H1 (cell line): Measurements from ENCODE around the gene RPLP2. TPM values are rescaled to one million over a fixed set of nuclear protein-coding genes. Genes with fewer than 3 reads are reported as not detected.

Source experiments
- CHD7 ChIP-seq: fragments of 300-600 bp; sonication (generic); IDR thresholded peaks from 2 replicates; pipeline ENCODE4 v1.7.1; 2012; ENCODE audit warnings: low read length, moderate library complexity, mild to moderate bottlenecking, inconsistent platforms; ENCODE audit not compliant: insufficient replicate concordance
- EGR1 ChIP-seq: IDR thresholded peaks from 2 replicates; pipeline ENCODE4 v1.6.1; 2011; ENCODE audit warnings: low read depth, low read length, borderline replicate concordance
- HDAC6 ChIP-seq: IDR thresholded peaks from one replicate; pipeline ENCODE4 v1.7.1; 2012; ENCODE audit warnings: low read depth, mild to moderate bottlenecking, inconsistent platforms, low read length, moderate library complexity
- NANOG ChIP-seq: IDR thresholded peaks from 2 replicates; pipeline ENCODE4 v1.6.1; 2011; ENCODE audit warnings: low read length, low read depth, mild to moderate bottlenecking, inconsistent platforms; ENCODE audit not compliant: insufficient read depth, poor library complexity, severe bottlenecking
- PHF8 ChIP-seq: fragments of 200-600 bp; sonication (generic); conservative IDR thresholded peaks from 2 replicates; pipeline ENCODE4 v1.7.1; 2012; ENCODE audit warnings: low read depth, mild to moderate bottlenecking, inconsistent platforms, low read length, moderate library complexity
- SAP30 ChIP-seq: fragments of 300-600 bp; sonication (generic); IDR thresholded peaks from 2 replicates; pipeline ENCODE4 v1.7.1; 2012; ENCODE audit warnings: low read length, moderate library complexity, mild to moderate bottlenecking, inconsistent platforms; ENCODE audit not compliant: insufficient read depth, insufficient replicate concordance
- polyA plus RNA-seq, 7 experiments: library from polyadenylated mRNA; depleted of rRNA in 3 of 7; stranded (reverse) in 5 of 7; unstranded in 2 of 7; fragments of >200 nt in 5 of 7; fragments of 200-250 nt in 2 of 7; gene quantifications; 1 replicate in 5 of 7; 2 replicates in 1 of 7; 4 replicates in 1 of 7; pipeline versions ENCODE4 v1.2.1 to v1.2.3, GENCODE V29; 2011 to 2013; ENCODE audit warnings: missing spikeins in 2 of 7, mixed read lengths in 2 of 7
- total RNA-seq: library from RNA; stranded (reverse); fragmentation: NEBNext Ultra II Directional; extraction: Animal tissue kit (Norgen Biotek cat#: 25700); gene quantifications from 2 replicates; pipeline ENCODE4 v1.2.1, GENCODE V29; 2021
- TF ChIP-seq, protein P1 (sequence below), 3 experiments: IDR thresholded peaks; 1 replicate in 2 of 3; 2 replicates in 1 of 3; pipeline versions ENCODE4 v1.5.1 to v1.6.1; 2011; ENCODE audit warnings: low read length in 3 of 3, mild to moderate bottlenecking in 3 of 3, inconsistent platforms in 2 of 3, low read depth in 1 of 3, moderate library complexity in 1 of 3; ENCODE audit not compliant: insufficient read depth in 1 of 3; ENCODE audit errors: control extremely low read depth in 1 of 3

The RPLP2 gene
- total and polyA plus RNA-seq, 2 of the 8 experiments (the other 6 are each of a cell fraction or from before 2014, with no cell fraction given) = 1,789 to 2,106 TPM

DNA sequence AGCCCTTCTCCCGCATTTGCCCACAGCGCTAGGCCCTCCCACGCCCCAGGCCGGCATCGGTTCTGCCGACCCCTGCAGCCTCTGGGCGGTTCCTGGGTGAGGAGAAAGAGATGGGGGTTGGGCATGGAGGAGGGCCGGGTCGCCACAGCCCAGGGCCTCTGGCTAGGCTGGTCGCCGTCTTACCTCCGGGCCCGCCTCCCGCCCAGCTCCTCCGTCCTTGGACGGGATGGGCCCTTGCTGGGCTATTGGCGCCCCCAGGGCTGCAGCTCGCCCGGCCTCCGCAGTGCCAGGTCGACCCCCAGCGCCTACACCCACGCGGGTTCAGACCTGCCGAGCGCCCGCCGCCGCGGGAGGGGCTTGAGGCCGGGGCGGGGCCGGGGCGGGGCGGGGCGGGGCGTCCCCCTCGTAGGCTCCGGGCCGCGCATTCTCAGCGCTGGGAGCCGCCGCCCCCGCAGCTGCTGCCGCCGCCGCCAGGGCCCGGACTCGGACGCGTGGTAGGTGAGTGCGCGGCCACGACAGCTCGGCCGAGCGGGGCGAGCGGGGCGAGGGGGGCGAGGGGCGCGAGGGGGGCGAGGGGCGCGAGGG lies 22.9 kb downstream of the RPLP2 start, which contains the start of gene CD151 (continued):
- TF ChIP-seq CHD7 (no peak), HDAC6 (no peak), EGR1 (peak; percentile 69; the same call in 1 of the 2 replicates), SAP30 (no peak), PHF8 (peak; percentile 20; the same call in 1 of the 2 replicates), NANOG (no peak)
- TF ChIP-seq, protein P1, sequence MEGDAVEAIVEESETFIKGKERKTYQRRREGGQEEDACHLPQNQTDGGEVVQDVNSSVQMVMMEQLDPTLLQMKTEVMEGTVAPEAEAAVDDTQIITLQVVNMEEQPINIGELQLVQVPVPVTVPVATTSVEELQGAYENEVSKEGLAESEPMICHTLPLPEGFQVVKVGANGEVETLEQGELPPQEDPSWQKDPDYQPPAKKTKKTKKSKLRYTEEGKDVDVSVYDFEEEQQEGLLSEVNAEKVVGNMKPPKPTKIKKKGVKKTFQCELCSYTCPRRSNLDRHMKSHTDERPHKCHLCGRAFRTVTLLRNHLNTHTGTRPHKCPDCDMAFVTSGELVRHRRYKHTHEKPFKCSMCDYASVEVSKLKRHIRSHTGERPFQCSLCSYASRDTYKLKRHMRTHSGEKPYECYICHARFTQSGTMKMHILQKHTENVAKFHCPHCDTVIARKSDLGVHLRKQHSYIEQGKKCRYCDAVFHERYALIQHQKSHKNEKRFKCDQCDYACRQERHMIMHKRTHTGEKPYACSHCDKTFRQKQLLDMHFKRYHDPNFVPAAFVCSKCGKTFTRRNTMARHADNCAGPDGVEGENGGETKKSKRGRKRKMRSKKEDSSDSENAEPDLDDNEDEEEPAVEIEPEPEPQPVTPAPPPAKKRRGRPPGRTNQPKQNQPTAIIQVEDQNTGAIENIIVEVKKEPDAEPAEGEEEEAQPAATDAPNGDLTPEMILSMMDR (IDR thresholded peaks at IDR 0.05; ENCODE audit: control extremely low read depth in 1 of 3, insufficient read depth in 1 of 3, low read depth in 1 of 3, low read length in 3 of 3) = peak in 1 of 3 experiments; percentile 4; a peak in 1 of 4 replicates
